ENCODE measurements around the gene HK2.

- TF ChIP-seq, protein P1, sequence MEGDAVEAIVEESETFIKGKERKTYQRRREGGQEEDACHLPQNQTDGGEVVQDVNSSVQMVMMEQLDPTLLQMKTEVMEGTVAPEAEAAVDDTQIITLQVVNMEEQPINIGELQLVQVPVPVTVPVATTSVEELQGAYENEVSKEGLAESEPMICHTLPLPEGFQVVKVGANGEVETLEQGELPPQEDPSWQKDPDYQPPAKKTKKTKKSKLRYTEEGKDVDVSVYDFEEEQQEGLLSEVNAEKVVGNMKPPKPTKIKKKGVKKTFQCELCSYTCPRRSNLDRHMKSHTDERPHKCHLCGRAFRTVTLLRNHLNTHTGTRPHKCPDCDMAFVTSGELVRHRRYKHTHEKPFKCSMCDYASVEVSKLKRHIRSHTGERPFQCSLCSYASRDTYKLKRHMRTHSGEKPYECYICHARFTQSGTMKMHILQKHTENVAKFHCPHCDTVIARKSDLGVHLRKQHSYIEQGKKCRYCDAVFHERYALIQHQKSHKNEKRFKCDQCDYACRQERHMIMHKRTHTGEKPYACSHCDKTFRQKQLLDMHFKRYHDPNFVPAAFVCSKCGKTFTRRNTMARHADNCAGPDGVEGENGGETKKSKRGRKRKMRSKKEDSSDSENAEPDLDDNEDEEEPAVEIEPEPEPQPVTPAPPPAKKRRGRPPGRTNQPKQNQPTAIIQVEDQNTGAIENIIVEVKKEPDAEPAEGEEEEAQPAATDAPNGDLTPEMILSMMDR (IDR thresholded peaks at IDR 0.05), result no peak; the same call in 2 of the 3 replicates
- TF ChIP-seq NFE2L2 (conservative IDR thresholded peaks at IDR 0.05; ENCODE audit: low read length), result no peak
- TF ChIP-seq, protein P2, sequence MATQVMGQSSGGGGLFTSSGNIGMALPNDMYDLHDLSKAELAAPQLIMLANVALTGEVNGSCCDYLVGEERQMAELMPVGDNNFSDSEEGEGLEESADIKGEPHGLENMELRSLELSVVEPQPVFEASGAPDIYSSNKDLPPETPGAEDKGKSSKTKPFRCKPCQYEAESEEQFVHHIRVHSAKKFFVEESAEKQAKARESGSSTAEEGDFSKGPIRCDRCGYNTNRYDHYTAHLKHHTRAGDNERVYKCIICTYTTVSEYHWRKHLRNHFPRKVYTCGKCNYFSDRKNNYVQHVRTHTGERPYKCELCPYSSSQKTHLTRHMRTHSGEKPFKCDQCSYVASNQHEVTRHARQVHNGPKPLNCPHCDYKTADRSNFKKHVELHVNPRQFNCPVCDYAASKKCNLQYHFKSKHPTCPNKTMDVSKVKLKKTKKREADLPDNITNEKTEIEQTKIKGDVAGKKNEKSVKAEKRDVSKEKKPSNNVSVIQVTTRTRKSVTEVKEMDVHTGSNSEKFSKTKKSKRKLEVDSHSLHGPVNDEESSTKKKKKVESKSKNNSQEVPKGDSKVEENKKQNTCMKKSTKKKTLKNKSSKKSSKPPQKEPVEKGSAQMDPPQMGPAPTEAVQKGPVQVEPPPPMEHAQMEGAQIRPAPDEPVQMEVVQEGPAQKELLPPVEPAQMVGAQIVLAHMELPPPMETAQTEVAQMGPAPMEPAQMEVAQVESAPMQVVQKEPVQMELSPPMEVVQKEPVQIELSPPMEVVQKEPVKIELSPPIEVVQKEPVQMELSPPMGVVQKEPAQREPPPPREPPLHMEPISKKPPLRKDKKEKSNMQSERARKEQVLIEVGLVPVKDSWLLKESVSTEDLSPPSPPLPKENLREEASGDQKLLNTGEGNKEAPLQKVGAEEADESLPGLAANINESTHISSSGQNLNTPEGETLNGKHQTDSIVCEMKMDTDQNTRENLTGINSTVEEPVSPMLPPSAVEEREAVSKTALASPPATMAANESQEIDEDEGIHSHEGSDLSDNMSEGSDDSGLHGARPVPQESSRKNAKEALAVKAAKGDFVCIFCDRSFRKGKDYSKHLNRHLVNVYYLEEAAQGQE (IDR thresholded peaks at IDR 0.05), result no peak
- TF ChIP-seq, protein P3, sequence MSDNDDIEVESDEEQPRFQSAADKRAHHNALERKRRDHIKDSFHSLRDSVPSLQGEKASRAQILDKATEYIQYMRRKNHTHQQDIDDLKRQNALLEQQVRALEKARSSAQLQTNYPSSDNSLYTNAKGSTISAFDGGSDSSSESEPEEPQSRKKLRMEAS (IDR thresholded peaks at IDR 0.05), result no peak
- TF ChIP-seq JUN (IDR thresholded peaks at IDR 0.05), result no peak
- TF ChIP-seq EP300 (IDR thresholded peaks at IDR 0.05), result no peak
- no peak for TF ChIP-seq TP53 (CRISPR knock-in tag; IDR thresholded peaks at IDR 0.05)
- no peak for TF ChIP-seq FOSL2 (IDR thresholded peaks at IDR 0.05)
- no peak for TF ChIP-seq FOSL2 (CRISPR knock-in tag; IDR thresholded peaks at IDR 0.05)
- no peak for TF ChIP-seq NPAS2 (CRISPR knock-in tag; IDR thresholded peaks at IDR 0.05; ENCODE audit: borderline replicate concordance)
- no peak for TF ChIP-seq ESRRA (IDR thresholded peaks at IDR 0.05; ENCODE audit: borderline replicate concordance, low read length)
- TF ChIP-seq POLR2A (IDR thresholded peaks at IDR 0.05; ENCODE audit: low read length), result no peak
Measured at GRCh38 chr2:74836675-74837401, 2.9 kb downstream of the HK2 start.

Measured in A549 (cell line).